HG03139 (cell line): ENCODE data around the gene ARHGEF4.

ENCODE experiments used
- ATAC-seq: cut with Tn5 transposase; IDR thresholded peaks from one replicate; pipeline ENCODE4 v1.9.1; 2021; ENCODE audit not compliant: unreplicated experiment

The ARHGEF4 gene

GRCh38 chr2:130832296-130832940 is 4.3 kb upstream of the ARHGEF4 start:
- no peak for ATAC-seq

DNA sequence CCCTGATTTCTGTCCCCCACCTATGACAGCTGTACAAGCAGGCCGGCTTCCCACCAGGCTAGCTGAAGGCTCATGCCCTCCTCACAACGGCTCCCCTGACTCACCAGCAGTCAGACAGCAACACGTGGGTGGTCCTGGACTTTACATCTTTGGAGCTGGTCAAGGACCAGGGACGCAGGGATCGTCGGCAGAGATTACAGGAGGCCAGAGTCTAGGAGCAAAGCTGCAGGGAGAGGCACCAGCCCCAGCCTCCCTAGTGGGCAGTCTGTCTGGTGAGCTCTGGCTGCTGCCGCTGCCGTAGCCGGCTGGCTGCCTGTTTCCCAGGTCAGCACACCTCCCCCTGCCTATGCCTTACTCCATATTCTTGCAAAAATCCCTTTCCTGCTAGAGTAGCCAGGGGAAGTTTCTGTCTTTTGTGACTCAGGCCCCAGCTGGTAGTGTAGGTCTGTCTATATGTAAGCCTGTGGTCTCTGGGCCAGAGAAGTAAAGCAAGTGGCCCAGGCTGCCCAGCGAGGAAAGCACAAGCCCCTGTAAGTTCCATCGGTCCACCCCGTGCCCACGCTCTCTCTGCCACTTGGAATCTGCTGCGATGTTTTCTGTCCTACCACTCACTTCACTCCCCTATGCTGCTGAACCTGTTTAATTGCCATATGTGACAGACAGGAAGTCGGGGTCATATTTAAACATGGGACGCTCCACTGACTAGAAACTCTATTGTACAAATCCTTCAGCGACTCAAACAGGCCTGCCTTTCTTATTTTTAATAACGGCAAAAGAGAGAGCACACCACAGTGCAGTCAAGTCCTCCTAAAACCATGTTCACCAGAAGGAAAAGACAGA is 2.4 kb upstream of the ARHGEF4 start:
- no peak for ATAC-seq

DNA sequence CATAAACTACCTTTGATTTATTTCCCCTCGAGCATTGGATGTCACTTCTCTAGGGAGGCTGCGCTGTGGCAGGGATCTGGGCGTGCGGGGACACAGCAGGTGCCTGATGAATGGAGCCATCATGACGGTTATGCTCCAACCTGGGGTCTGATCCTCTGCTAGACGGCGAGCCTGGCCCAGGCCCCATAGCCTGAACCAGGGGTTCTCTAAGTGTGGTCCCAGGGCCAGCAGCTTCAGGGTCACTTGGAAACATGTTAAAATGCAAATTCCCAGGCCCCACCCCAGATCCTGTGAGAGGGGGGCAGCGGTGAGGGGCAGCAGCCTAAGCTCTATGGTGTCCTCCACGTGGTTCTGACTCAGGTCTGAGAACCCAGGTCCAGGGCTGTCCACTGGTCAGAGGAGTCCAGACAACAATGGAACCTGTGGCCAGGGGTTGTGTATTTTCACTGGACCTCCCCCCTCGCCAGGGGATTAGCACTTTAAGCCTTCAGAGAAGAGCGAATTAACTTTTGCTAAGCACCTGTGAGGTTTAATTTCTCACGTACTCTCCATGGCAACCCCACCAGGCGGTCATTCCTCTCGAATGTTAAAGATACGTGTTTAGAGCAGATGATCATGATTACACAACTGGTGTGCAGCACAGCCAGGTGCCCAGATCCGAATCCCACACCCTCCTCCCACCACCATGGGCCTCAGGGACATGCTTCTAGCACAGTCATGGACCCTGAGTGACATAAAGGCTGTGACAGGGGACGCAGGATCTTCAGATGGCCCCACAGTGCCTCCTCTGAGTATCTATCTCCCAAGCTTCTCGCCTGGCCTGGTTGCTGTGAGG is 1.6 kb upstream of the ARHGEF4 start:
- no peak for ATAC-seq

GRCh38 chr2:130835766-130836015 is 1.0 kb upstream of the ARHGEF4 start:
- no peak for ATAC-seq

DNA sequence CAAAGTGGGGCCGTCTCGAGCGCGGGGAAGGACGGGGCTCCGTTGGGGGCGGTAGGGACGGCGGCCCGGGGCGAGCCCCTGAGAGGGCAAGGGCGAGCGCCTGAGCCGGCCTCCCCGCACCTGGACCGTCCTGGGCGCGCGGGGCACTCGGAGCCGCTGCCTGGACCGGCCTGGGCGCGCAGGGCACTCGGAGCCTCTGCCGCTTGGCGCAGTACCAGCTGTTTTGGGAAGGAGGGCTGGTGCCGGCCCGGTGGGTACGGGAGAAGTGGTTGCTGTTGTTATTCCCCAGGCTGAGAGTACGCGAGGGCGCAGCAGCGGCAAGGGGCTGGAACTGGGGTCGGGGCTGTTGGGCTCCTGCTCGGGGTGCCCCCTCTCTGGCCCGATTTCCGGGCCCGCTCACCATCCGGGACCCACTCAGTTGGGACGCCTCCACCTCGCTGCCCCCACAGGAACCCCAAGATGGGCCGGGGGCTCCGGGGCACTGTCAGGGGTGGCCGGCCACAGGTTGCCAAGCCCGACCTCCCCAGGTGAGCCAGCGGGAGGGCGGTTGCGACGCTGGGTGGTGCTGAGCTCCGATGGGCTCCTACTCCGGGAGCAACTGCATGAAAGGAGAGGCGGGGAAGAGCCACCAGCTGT is 579 bp downstream of the ARHGEF4 start:
- ATAC-seq: no peak

GRCh38 chr2:130837811-130838565 is 1.3 kb downstream of the ARHGEF4 start:
- no peak for ATAC-seq

DNA sequence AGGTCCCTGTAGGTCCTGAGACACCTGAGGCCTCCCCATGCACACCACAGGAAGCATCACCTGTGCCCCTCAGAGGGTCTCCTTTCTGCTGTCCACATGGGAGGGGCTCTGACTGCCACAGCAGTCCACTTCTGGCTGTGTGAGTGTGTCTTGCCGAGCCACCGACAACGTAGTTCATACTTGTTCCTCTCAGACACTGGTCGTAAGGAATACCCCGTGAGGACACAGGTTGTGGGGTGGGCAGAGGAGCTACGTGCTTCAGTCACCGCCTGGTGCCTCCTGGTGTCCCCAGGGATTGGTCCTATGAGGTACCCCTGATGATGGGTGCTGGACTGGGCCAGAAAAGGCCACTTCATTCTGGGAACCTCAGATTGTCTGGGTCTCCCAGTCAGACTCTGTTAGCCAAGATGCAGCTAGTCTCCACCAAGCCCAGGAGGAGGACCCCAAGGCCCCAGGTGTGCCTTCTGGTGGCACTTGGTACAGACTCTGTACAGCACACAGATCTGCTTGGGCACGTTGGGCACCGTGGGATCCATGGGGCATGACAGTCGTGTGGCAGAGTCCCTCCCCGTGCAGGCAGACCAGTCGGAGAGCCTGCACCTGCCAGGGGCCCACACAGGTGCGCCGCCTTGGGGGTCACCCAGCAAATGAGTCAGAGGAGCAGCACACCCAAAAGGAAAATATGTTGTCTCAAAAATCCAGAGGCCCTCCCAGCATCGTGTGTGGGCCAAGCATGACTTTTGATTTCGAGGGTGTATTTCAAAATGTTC is 2.5 kb downstream of the ARHGEF4 start:
- no peak for ATAC-seq

DNA sequence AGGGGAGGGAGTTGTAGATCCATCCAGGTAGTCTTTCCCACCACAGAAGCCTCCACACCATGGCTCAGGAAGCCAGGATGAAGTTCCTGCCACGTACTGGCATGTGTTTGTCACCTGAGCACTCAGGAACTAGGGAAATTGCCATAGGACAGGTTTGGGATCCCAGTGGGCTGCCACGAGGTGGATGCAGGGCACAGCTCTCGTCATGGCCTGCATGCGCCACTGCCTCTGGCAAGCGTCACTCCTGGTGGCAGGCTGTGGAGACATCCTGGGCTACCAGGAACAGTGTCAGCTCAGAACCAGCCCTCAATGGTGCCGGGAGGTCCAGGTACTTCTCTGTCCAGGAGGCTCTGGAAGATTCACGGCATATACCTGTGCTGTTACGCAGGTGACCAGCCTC is 3.8 kb downstream of the ARHGEF4 start:
- no peak for ATAC-seq

DNA sequence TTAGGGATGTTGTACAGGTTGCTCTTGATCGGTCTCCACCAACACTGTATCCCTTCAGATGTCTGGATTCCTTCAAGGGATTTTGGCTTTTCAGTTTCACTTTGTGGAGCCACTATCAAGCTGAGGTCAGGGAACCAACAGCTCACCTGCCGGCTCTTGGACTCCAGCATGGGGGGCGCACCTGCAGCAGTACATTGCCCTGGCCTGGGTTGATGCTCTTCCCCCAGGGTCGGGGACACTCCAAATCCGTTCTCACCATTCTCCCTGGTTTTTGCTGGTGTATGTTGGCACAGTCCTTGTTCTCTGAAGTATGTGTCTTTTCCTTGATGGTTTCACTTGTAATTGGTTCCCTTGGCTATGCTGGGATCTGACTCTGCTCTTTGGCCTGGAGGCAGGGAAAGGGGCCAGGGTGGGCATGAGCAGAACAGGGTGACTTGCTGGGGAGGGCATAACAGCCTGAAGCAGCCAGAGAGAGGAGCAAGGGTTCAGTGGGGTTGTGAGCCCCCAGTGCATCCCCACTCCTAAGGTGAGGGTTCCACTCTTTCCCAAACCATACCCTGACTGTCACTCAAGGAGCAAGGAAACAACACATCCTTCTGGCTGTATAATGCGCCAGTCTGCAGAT is 5.1 kb downstream of the ARHGEF4 start:
- no peak for ATAC-seq

DNA sequence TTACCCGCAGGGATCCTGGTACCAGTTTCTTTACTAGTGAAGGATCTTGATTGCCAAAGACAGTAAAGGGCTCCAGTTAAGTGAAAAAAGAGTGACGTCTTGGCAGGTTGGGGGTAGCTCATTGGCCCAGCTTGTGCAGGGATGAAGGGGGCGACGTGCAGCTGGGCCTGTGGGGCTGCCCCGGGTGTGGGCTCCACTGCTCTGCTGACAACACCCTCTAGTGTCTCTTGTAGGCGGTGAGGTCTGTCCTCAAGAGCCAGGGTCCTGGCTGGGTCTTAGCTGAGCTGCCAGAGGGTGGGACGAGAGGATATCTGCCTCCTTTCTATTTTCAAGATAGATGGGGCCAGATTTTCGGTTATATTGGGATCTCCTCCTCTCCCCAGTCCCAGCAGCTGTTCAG is 6.1 kb downstream of the ARHGEF4 start:
- no peak for ATAC-seq

DNA sequence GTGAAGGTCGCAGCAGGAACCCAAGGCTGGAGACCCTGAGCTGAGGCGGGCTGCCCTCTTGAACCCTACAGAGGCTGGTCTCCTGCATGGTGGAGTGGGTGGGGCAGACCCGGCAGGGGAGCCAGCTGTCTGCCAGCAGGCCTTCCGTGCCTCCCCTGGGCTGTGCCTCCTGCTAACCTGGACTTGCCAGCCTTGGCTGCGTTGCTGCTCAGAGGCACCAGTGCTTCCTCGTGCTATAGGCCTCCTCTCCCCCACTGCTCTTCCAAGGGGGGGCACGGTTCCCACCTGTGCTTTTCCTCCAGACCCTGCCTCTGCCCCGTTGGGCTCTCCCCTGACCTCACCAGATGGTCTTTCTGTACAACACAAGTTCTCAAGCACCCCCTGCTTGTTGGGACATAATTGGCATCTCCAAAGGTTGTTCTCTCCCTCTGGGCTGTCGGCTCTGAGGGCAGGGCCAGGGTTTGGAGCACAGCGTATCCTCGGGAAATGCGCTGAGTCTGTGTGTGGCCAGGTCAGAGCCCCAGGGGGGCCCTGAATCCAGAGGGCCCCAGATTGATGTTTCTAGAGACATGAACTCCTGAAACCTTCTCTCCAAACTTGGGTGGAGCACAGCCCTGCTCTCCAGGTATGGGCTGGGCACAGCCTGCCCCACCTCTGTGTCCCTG is 6.7 kb downstream of the ARHGEF4 start:
- ATAC-seq: no peak

DNA sequence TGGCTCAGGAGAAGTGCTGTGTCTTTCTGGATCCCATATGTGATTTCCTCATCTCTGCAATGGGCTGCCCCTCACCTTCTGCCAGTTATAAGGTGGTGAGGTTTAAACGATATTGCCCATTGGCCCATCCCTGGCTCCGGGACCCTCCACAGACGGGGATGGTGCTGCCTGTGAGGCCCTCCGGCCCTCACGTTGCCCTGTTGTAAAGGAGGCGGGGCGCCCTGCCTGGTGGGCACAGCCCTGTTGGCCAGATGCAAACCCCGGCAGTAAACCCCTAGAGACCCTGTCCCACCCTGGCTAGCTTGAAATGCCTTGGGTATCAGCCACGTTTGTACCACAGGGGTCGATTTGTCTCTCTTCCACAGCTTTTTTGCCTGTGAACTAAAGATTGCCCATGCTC is 7.4 kb downstream of the ARHGEF4 start:
- no peak for ATAC-seq

DNA sequence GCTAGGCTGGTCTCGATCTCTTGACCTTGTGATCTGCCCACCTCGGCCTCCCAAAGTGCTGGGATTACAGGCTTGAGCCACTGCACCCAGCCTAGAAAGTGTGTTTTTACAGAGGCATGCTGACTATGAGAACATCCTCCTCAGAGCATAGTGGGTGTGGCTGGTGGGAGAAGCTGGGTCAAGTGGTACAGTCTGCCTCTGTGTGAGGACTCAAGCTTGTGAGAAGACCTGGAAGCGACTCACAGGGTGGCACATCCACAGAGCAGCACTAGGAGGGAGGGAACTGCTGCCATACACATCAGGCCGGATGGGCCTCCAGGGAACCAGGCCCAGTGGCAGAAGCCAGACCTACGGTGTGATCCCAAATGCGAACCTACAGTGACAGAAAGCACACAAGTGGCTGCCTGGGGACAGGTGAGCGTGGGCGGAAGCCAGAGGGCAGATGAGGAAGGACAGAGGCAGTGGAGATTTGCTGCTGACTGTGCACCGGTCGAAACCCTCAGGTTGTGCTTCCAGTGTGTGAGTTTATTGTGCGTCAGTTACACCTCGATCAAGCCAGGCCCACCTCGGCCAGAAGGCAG is 8.9 kb downstream of the ARHGEF4 start:
- no peak for ATAC-seq

GRCh38 chr2:130846233-130846632 is 9.5 kb downstream of the ARHGEF4 start:
- ATAC-seq: no peak

- ATAC-seq: no peak
These were observed 10.1 kb downstream of the ARHGEF4 start for GRCh38 chr2:130846686-130847375.

DNA sequence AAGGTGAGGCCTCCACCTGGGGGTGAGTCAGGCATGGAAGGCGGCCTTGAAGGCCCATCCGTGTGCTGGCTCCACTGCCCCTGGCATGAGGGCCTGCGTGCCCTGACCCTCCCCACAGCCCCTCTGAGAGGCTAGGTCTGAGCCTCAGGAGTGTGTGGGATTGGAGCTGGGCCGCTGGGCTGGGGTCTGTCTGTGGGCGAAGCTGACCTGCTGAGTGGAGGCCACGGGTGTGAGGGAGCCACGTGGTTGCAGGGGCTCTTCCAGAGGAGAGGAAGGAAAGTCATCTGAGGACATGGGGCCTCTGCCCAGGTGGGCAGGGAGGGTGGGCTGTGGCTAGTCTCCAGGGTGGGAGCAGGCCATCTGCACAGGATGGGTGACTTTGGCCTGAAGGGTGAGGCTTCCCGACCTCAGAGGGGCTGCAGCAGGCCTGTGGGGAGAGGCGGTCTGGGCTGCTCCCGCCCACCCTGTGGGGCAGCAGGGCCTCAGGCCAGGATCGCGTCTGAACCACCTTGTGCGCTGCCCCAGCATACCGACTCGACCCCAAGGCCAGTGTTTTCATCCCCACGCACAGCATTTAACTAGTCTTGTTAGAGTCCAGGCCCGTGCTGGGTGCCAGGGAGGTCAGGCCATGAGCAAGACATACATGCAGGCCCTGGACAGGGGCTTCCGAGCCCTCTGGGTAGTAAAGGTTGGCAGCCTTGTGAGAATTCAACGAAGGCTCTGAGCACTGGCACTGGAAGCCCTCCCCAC is 11.2 kb downstream of the ARHGEF4 start:
- no peak for ATAC-seq

GRCh38 chr2:130848526-130849210 is 12.0 kb downstream of the ARHGEF4 start:
- no peak for ATAC-seq
